WI38 (cell line): ENCODE results near the gene KPNA3.

Source experiments
- H3K4me3 ChIP-seq: 2 replicates; pipeline ENCODE4 v1.5.1; 2011; ENCODE audit warnings: low read depth, mild to moderate bottlenecking, control low read depth, low read length
- CTCF ChIP-seq: IDR thresholded peaks from 2 replicates; pipeline ENCODE4 v1.5.1; 2012; ENCODE audit warnings: low read depth, mild to moderate bottlenecking, control low read depth, low read length

The KPNA3 gene

GRCh38 chr13:49690995-49691784 is 101.3 kb downstream of the KPNA3 start, which contains the start of gene EBPL:
Gene EBPL (minus strand): TSS chr13:49691486. CDS start chr13:49691424, 62 bp downstream.
- peak within 1 kb of the TSS; percentile 83 for H3K4me3 ChIP-seq
- no peak for TF ChIP-seq CTCF

GRCh38 chr13:49690133-49690994 is 102.1 kb downstream of the KPNA3 start:
- H3K4me3 ChIP-seq, result peak overlapping the region; percentile 83
- TF ChIP-seq CTCF, result no peak

DNA sequence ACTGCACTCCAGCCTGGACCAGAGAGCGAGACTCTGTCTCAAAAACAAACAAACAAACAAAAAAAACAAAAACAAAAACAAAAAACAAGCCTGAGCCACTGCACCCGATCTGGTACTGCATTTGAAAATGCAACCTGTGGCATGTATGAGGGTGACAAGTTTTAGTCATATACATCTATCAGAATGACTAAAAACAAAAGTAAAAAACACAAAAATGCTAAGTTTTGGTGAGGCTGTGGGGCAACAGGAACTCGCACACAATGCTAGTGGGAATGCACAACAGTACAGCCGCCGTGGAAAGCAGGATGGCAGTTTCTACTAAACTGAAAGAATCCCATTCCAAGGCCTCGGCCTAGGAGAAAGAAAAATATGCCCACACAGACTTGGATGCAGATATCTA is 109.0 kb downstream of the KPNA3 start:
- no peak for TF ChIP-seq CTCF
- H3K4me3 ChIP-seq, result no peak overlapping the region

- H3K4me3 ChIP-seq, result no peak overlapping the region
- TF ChIP-seq CTCF, result no peak
Measured at GRCh38 chr13:49681842-49682435, 110.5 kb downstream of the KPNA3 start.

DNA sequence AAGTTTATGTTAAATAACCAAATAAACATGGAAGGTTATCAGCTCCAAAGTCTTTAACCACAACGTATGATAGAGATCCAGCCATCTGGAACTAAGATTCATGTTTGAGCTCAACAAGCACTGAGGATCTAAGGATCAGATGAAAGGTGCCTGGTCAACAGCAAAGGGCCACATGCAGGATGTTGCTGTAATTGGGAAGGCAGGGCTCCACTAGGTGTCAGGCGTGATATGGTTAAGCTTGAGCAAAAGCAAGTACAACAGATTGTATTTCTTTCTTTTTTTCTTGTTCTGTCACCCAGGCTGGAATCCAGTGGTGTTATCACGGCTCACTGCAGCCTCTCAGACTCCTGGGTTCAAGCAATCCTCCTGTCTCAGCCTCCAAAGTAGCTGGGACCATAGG is 113.2 kb downstream of the KPNA3 start:
- no peak overlapping the region for H3K4me3 ChIP-seq
- no peak for TF ChIP-seq CTCF

DNA sequence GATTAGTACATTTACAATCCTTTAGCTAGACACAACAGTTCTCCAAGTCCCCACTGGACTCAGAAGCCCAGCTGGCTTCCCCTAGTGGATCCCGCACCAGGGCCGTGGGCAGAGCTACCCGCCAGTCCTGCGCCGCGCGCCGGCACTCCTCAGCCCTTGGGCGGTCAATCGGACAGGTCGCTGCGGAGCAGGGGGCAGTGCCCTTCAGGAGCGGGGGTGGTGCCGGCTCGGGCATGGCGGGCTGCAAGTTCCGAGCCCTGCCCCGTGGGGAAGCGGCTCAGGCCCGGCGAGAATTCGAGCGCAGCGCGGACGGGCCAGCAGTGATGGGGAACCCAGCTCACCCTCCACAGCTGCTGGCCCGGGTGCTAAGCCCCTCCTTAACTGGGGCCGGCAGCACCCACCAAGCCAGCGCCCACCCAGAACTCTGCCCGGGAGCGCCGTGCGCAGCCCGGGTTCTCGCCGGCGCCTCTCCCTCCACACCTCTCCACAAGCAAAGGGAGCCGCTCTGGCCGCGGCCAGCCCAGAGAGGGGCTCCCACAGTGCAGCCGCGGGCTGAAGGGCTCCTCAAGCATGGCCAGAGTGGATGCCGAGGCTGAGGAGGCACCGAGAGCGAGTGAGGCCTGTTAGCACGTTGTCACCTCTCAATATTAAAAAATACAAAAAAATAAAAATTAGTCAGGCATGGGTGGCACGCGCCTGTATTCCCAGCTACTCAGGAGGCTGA is 114.1 kb downstream of the KPNA3 start:
- no peak for TF ChIP-seq CTCF
- no peak overlapping the region for H3K4me3 ChIP-seq
